Endometrial microvascular endothelial cells (primary cell): ENCODE data around the gene VGLL3. TPM values are rescaled to one million over a fixed set of nuclear protein-coding genes. Genes with fewer than 3 reads are reported as not detected.
"Not testable (repeated sequence)": the region's sequence is repeated elsewhere in the genome, so short reads cannot be mapped to it uniquely, and the experiment has no call there.

Source experiments
- in situ Hi-C: cut with HindIII; loops from 2 replicates; pipeline ENCODE4 v1.10.0; 2017; ENCODE audit warnings: low sequenced_read_pairs, low pct_unique_long_range_greater_than_20kb; ENCODE audit errors: inconsistent ontology term
- total RNA-seq: library from RNA; depleted of rRNA; stranded (reverse); fragments of >200 nt; gene quantifications from one replicate; pipeline ENCODE4 v1.2.3, GENCODE V29; 2015; ENCODE audit errors: inconsistent ontology term

VGLL3 gene
- total RNA-seq, 1 donor from 2014 or later = 5.9 TPM

- in situ Hi-C loops = no loop called here
Observed at GRCh38 chr3:86991482-86991815, 500 bp upstream of the VGLL3 start.

GRCh38 chr3:86990012-86990733 lies 776 bp downstream of the VGLL3 start:
- in situ Hi-C loops = no loop called here

GRCh38 chr3:86989611-86990010 lies 1.3 kb downstream of the VGLL3 start:
- in situ Hi-C loops = no loop called here

GRCh38 chr3:86989006-86989405 lies 1.9 kb downstream of the VGLL3 start:
- in situ Hi-C loops = no loop called here

- in situ Hi-C loops = no loop called here
Observed at GRCh38 chr3:86988235-86988634, 2.7 kb downstream of the VGLL3 start.

GRCh38 chr3:86987421-86987715 lies 3.6 kb downstream of the VGLL3 start:
- in situ Hi-C loops = no loop called here

- in situ Hi-C loops = no loop called here
Observed at GRCh38 chr3:86986671-86987420, 4.1 kb downstream of the VGLL3 start.

- in situ Hi-C loops = no loop called here
Observed at GRCh38 chr3:86985181-86985826, 5.6 kb downstream of the VGLL3 start.

GRCh38 chr3:86984271-86984670 lies 6.7 kb downstream of the VGLL3 start:
- in situ Hi-C loops = no loop called here

- in situ Hi-C loops = no loop called here
Observed at GRCh38 chr3:86982883-86983282, 8.1 kb downstream of the VGLL3 start.

GRCh38 chr3:86978111-86978551 lies 12.8 kb downstream of the VGLL3 start:
- in situ Hi-C loops = no loop called here

GRCh38 chr3:86976219-86976618 lies 14.7 kb downstream of the VGLL3 start:
- in situ Hi-C loops = no loop called here

GRCh38 chr3:86974177-86974576 lies 16.8 kb downstream of the VGLL3 start:
- in situ Hi-C loops = not testable (repeated sequence)

GRCh38 chr3:86973440-86973839 lies 17.5 kb downstream of the VGLL3 start:
- in situ Hi-C loops = no loop called here

- in situ Hi-C loops = no loop called here
Observed at GRCh38 chr3:86969500-86970189, 21.3 kb downstream of the VGLL3 start.

- in situ Hi-C loops = no loop called here
Observed at GRCh38 chr3:86968244-86968932, 22.6 kb downstream of the VGLL3 start.

- in situ Hi-C loops = no loop called here
Observed at GRCh38 chr3:86967062-86967461, 23.9 kb downstream of the VGLL3 start.

- in situ Hi-C loops = no loop called here
Observed at GRCh38 chr3:86965166-86965565, 25.8 kb downstream of the VGLL3 start.

GRCh38 chr3:86963611-86964010 lies 27.3 kb downstream of the VGLL3 start:
- in situ Hi-C loops = no loop called here
